Measurements from ENCODE around the gene IGF2R.

Gene IGF2R

DNA sequence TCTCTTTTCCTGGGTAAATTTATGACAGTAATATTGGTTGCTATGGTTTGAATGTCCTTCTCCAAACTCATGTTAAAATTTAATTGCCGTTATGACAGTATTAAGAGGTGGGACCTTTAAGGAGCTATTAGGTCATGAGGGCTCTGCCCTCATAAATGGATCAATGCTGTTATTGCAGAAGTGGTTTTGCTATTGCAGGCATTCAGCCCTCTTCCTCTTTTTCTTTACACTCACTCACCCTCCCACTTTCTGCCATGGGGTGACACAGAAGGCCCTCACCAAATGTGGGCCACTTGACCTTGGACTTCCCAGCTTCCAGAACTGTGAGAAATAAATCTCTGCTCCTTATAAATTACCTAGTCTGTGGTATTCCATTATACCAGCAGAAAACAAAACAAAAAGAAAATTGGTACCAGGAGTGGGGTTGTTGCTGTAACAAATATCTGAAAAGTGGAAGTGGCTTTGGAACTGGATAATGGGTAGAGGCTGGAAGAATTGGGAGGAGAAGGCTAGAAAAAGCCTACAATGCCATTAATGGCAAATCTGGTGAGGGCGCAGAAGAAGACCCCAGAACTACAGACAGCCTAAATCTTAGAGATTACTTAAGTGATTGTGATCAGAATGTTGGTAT lies 24.8 kb upstream of the IGF2R start:
- no peak for TF ChIP-seq CTCF (IDR thresholded peaks at IDR 0.05; ENCODE audit: insufficient read depth, missing control alignments)
- FAIRE-seq = no peak
- DNase-seq (ENCODE audit: insufficient read length, low spot score) = no peak

GRCh38 chr6:159945801-159946392 lies 23.0 kb upstream of the IGF2R start:
- FAIRE-seq (no peak), DNase-seq (ENCODE audit: insufficient read length, low spot score) (no peak)
- TF ChIP-seq CTCF (IDR thresholded peaks at IDR 0.05; ENCODE audit: insufficient read depth, missing control alignments) = no peak

DNA sequence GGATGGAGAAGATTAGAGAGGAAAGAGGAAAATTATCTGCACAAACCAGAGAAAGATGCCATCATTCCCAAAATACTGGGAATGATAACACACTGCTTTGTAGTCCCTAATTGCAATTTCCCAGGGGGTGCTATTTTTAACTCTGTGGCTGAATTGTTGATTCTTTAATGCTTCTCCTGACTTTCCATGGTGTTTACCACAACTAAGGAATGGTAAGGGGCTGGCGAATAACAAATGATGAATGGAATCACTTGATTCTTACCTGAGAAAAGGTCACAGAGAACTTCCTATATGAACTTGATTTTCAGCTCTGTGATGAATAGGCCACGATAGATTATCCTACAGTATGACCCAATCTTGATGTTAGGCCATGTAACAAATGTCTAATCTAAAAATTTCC lies 22.0 kb upstream of the IGF2R start:
- FAIRE-seq (no peak), DNase-seq (ENCODE audit: insufficient read length, low spot score) (no peak)
- no peak for TF ChIP-seq CTCF (IDR thresholded peaks at IDR 0.05; ENCODE audit: insufficient read depth, missing control alignments)

- FAIRE-seq (no peak), DNase-seq (ENCODE audit: insufficient read length, low spot score) (no peak)
- no peak for TF ChIP-seq CTCF (IDR thresholded peaks at IDR 0.05; ENCODE audit: insufficient read depth, missing control alignments)
Measured at GRCh38 chr6:159948199-159948598, 20.7 kb upstream of the IGF2R start.

GRCh38 chr6:159951772-159952171 lies 17.1 kb upstream of the IGF2R start:
- FAIRE-seq = no peak
- no peak for TF ChIP-seq CTCF (IDR thresholded peaks at IDR 0.05; ENCODE audit: insufficient read depth, missing control alignments)
- no peak for DNase-seq (ENCODE audit: insufficient read length, low spot score)

DNA sequence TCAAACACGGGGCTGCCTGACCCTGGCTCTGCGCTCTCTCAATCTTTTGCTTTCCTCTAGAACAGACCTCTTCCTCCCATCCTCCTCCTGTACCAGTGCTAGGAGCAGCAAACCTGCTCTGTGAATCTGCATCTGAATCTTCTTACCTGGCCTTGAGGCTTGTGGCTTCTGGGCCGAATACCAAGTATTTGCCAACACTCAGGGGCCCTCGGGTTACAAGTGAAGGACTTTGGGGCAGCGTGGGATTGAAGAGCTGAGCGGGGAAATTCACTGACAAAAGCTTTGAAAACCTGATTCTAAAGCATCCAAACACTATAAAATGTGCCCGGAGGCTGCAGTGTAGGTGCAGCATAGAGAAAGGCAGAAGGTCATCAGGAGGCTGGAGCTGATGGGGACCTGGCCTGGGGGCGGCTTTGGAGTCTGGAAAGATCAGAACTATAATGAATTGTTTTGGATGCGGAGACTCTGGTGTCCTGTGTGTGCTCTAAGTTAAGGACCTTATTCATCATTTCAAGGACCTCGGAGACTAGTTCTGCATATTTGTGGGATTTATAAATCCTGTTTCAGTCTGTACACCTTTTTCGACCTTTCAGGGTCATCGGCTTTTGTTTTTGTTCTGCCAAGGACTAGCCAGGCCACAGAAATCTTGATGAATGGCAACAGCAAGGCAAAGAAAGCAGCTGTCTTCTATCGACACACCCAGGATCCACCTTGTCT lies 16.4 kb upstream of the IGF2R start:
- DNase-seq (ENCODE audit: insufficient read length, low spot score) (no peak), FAIRE-seq (no peak)
- no peak for TF ChIP-seq CTCF (IDR thresholded peaks at IDR 0.05; ENCODE audit: insufficient read depth, missing control alignments)

GRCh38 chr6:159953091-159953601 lies 15.7 kb upstream of the IGF2R start:
- DNase-seq (ENCODE audit: insufficient read length, low spot score) (no peak), FAIRE-seq (no peak)
- no peak for TF ChIP-seq CTCF (IDR thresholded peaks at IDR 0.05; ENCODE audit: insufficient read depth, missing control alignments)
